AG04449 (cell line): ENCODE measurements around the gene ITGAX.
"Not testable (repeated sequence)": the region's sequence is repeated elsewhere in the genome, so short reads cannot be mapped to it uniquely, and the experiment has no call there.

Source experiments
- CTCF ChIA-PET: fragments of 350-600 bp; formaldehyde crosslinking; extraction: SDS; loops from one replicate; lab custom pipeline; 2021; ENCODE audit warnings: antibody characterized with exemption; lab: Yijun Ruan, JAX
- POLR2A ChIA-PET: fragments of 400-600, 350-600 bp; formaldehyde crosslinking; extraction: SDS; loops from one replicate; lab custom pipeline; 2020; ENCODE audit warnings: antibody characterized with exemption, inconsistent platforms; lab: Yijun Ruan, JAX
- DNase-seq: peaks from one replicate; pipeline ENCODE4 v3.0.0-alpha.2; 2010; ENCODE audit warnings: low read depth, low spot score
- H3K4me3 ChIP-seq: 2 replicates; pipeline ENCODE4 v1.5.1; 2011; ENCODE audit warnings: low read depth, mild to moderate bottlenecking, control low read depth, low read length
- CTCF ChIP-seq: IDR thresholded peaks from one replicate; pipeline ENCODE4 v1.5.1; 2011; ENCODE audit warnings: mild to moderate bottlenecking, moderate library complexity, low read length, control low read depth, inconsistent platforms; ENCODE audit not compliant: insufficient read depth; ENCODE audit errors: missing control alignments

The ITGAX gene

DNA sequence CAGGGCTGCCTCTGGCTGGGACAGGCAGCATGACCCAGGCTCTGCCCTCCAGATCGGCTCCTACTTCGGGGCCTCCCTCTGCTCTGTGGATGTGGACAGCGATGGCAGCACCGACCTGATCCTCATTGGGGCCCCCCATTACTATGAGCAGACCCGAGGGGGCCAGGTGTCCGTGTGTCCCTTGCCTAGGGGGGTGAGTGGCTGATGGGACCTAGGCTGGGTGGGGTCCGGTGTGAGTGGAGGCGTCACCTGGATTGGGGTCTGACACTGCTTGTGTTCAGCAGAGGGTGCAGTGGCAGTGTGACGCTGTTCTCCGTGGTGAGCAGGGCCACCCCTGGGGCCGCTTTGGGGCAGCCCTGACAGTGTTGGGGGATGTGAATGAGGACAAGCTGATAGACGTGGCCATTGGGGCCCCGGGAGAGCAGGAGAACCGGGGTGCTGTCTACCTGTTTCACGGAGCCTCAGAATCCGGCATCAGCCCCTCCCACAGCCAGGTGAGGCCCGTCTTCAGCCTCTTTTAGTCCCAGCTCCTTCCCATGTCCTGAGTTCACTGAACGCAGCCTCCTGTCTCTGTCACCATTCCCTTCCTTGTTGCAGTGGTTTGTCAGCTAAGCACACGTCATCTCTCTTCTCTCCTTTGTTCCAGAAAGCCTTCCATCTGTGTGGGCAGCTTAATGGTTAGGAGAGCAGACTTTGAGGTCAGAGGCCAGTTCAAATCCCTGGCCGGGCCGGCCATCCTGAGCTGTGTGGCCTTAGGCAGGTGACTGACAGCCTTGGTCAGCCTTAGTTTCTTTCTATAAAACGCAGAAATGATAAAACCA, 56.3 kb downstream of the ITGAX start:
- POLR2A ChIA-PET = no interaction called here

DNA sequence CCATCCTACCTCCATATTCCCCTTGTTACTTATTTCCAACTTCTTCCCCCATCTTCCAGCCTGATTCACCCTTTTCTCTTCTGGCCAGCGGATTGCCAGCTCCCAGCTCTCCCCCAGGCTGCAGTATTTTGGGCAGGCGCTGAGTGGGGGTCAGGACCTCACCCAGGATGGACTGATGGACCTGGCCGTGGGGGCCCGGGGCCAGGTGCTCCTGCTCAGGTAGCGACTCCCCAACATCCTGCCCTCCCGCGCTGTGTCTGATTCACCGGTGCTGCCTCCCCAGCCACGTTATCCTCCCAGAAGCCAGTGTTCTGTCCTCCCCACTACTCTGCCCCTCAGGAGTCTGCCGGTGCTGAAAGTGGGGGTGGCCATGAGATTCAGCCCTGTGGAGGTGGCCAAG, 57.8 kb downstream of the ITGAX start:
- H3K4me3 ChIP-seq = no peak overlapping the region
- no peak for TF ChIP-seq CTCF
- ChIA-PET CTCF (no interaction called here), POLR2A (no interaction called here)
- no peak for DNase-seq

More for the DNA sequence above, 56.3 kb downstream of the ITGAX start:
- CTCF ChIA-PET = no interaction called here
- no peak overlapping the region for H3K4me3 ChIP-seq
- DNase-seq = no peak
- TF ChIP-seq CTCF = no peak

DNA sequence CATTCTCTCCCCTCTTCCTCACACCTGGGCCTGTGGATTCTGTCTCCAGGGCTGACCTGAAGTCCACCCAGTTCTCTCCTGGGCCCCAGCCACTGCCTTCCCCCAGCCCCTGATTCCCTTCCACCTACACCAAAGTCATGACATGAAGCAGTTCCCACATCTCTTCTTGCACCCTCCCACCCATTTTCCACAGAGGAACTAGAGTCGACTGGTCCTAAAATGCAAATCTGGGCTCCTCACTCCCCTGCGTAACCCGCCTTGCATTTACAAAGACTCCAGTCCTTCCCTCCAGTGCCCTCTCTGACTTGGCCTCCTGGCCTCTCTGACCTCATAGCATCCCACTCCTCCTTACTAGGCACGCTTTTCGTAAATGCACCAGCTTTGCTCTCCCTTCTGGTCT, 58.4 kb downstream of the ITGAX start:
- ChIA-PET CTCF (no interaction called here), POLR2A (no interaction called here)
- TF ChIP-seq CTCF = no peak

GRCh38 chr16:31413943-31414342, 59.0 kb downstream of the ITGAX start:
- POLR2A ChIA-PET = no interaction called here

More for the DNA sequence above, 58.4 kb downstream of the ITGAX start:
- no peak for DNase-seq
- no peak overlapping the region for H3K4me3 ChIP-seq

DNA sequence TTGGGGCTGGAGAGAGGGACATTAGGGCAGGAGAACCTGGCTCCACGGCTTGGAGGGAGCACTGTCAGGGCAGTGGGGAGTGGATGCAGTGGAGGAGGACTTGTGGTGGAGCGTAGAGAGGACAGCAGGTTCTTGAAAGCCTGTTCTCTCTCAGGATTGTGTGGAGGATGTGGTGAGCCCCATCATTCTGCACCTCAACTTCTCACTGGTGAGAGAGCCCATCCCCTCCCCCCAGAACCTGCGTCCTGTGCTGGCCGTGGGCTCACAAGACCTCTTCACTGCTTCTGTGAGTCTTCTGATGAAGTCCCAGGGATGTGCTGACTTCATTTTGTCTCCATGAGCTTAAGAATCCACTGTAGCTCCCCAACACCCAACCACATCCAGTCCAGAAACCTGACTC, 59.7 kb downstream of the ITGAX start:
- no peak for TF ChIP-seq CTCF
- no peak overlapping the region for H3K4me3 ChIP-seq
- no peak for DNase-seq
- ChIA-PET CTCF (no interaction called here), POLR2A (no interaction called here)

More at GRCh38 chr16:31413943-31414342, 59.0 kb downstream of the ITGAX start:
- no peak for TF ChIP-seq CTCF
- DNase-seq = no peak
- no peak overlapping the region for H3K4me3 ChIP-seq
- CTCF ChIA-PET = no interaction called here

DNA sequence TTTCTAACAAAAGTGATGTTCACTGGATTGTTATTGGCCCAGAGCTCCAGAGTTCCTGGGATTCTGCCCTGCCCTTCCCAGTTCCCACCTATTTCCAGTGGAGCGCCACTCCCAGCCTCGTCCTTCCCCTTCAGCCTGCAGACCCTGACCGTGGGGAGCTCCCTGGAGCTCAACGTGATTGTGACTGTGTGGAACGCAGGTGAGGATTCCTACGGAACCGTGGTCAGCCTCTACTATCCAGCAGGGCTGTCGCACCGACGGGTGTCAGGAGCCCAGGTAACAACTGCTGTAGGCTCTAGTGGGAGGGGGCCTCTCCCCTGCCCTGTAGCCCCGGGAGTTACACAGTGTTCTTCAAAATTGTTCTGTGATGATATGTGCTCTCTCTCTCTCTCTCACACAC, 61.4 kb downstream of the ITGAX start:
- DNase-seq = no peak
- ChIA-PET POLR2A (no interaction called here), CTCF (interaction anchor here (1.1 kb wide), 1 partner anchor 34 kb away, joined by 3 read pairs; no protein-coding TSS in a partner anchor)
- H3K4me3 ChIP-seq = no peak overlapping the region
- no peak for TF ChIP-seq CTCF

DNA sequence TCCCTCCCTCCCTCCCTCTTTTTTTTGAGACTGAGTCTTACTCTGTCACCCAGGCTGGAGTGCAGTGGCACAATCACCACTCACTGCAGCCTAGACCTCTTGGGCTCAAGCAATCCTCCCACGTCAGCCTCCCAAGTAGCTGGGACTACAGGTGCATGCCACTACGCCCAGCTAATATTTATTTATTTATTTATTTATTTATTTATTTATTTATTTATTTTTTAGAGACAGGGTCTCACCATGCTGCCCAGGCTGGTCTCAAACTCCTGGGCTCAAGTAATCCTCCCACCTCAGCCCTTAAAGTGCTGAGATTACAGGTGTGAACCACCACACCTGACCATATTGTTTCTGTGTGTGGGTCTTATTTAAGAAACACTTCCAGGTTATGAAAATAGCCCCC, 62.1 kb downstream of the ITGAX start:
- DNase-seq, POLR2A ChIA-PET, H3K4me3 ChIP-seq, CTCF ChIA-PET: not testable (repeated sequence)
